GM19397 (cell line): ENCODE results near the gene ALDH1L1.
A peak's percentile ranks its signal among the peaks of the same experiment; 100 is the strongest.
"Not testable (repeated sequence)": the region's sequence is repeated elsewhere in the genome, so short reads cannot be mapped to it uniquely, and the experiment has no call there.

Experiments used
- ATAC-seq: cut with Tn5 transposase; IDR thresholded peaks from one replicate; pipeline ENCODE4 v1.9.1; 2021; ENCODE audit warnings: mild to moderate bottlenecking, moderate library complexity; ENCODE audit not compliant: unreplicated experiment

The ALDH1L1 gene

GRCh38 chr3:126085841-126086240, 94.5 kb downstream of the ALDH1L1 start:
- no peak for ATAC-seq

- ATAC-seq: no peak
These were observed 95.1 kb downstream of the ALDH1L1 start for GRCh38 chr3:126085276-126085675.

GRCh38 chr3:126084768-126085180, 95.6 kb downstream of the ALDH1L1 start:
- ATAC-seq: no peak

- peak; percentile 92 for ATAC-seq
These were observed 96.2 kb downstream of the ALDH1L1 start, which contains the start of gene SLC41A3 for GRCh38 chr3:126083913-126084767. TSS of gene SLC41A3 (minus strand) at chr3:126084124. CDS start at chr3:126068219, 15,905 bp downstream.

GRCh38 chr3:126083511-126083912, 96.9 kb downstream of the ALDH1L1 start:
- ATAC-seq: peak; percentile 36

GRCh38 chr3:126083138-126083445, 97.3 kb downstream of the ALDH1L1 start:
- no peak for ATAC-seq

GRCh38 chr3:126082362-126083137, 97.8 kb downstream of the ALDH1L1 start:
- ATAC-seq: no peak

GRCh38 chr3:126081618-126082361, 98.6 kb downstream of the ALDH1L1 start:
- ATAC-seq: no peak

- no peak for ATAC-seq
These were observed 99.4 kb downstream of the ALDH1L1 start for GRCh38 chr3:126080970-126081369.

- ATAC-seq: no peak
These were observed 101.5 kb downstream of the ALDH1L1 start for GRCh38 chr3:126078866-126079265.

GRCh38 chr3:126077754-126078153, 102.6 kb downstream of the ALDH1L1 start:
- ATAC-seq: no peak

GRCh38 chr3:126076140-126076539, 104.2 kb downstream of the ALDH1L1 start:
- no peak for ATAC-seq

GRCh38 chr3:126070146-126070545, 110.2 kb downstream of the ALDH1L1 start:
- ATAC-seq: no peak

- ATAC-seq: no peak
These were observed 112.4 kb downstream of the ALDH1L1 start for GRCh38 chr3:126067959-126068358.

- not testable (repeated sequence) for ATAC-seq
These were observed 113.7 kb downstream of the ALDH1L1 start for GRCh38 chr3:126066676-126067075.

- ATAC-seq: no peak
These were observed 114.5 kb downstream of the ALDH1L1 start for GRCh38 chr3:126065876-126066275.

GRCh38 chr3:126064627-126065258, 115.6 kb downstream of the ALDH1L1 start:
- no peak for ATAC-seq

- no peak for ATAC-seq
These were observed 116.9 kb downstream of the ALDH1L1 start for GRCh38 chr3:126063358-126063965.

GRCh38 chr3:126061301-126062032, 118.9 kb downstream of the ALDH1L1 start:
- no peak for ATAC-seq
